ENCODE results near the gene ZFYVE28.

- TF ChIP-seq YY1 (IDR thresholded peaks at IDR 0.05; ENCODE audit: insufficient read depth, insufficient read length) (no peak), ZNF274 (IDR thresholded peaks at IDR 0.05; ENCODE audit: low read depth, low read length) (no peak)
Measured at GRCh38 chr4:2226261-2226660, 192.2 kb downstream of the ZFYVE28 start.
